NCI-H2171 treated with DMSO at 0.1 percent for 48 hours (cell line): ENCODE measurements around the gene RAPGEF4.
A peak's percentile ranks its signal among the peaks of the same experiment; 100 is the strongest.
"Not testable (repeated sequence)": the region's sequence is repeated elsewhere in the genome, so short reads cannot be mapped to it uniquely, and the experiment has no call there.

Source experiments
- DNase-seq: peaks from one replicate; lab custom pipeline; 2025; lab: John Stamatoyannopoulos, UW

Gene RAPGEF4

GRCh38 chr2:173064151-173064805 is 328.6 kb downstream of the RAPGEF4 start:
- no peak for DNase-seq

GRCh38 chr2:173066887-173067676 is 331.4 kb downstream of the RAPGEF4 start:
- DNase-seq, result no peak

- peak; percentile 67 for DNase-seq
Observed at GRCh38 chr2:173075056-173075780, 339.6 kb downstream of the RAPGEF4 start.

GRCh38 chr2:173075781-173076580 is 340.3 kb downstream of the RAPGEF4 start, which contains the start of gene MAP3K20:
Gene MAP3K20, plus strand, starts transcription at chr2:173075846. Its CDS starts 15,186 bp downstream, at chr2:173091032.
- peak; percentile 75 for DNase-seq

GRCh38 chr2:173076581-173077345 is 341.1 kb downstream of the RAPGEF4 start:
- peak; percentile 21 for DNase-seq

- no peak for DNase-seq
Observed at GRCh38 chr2:173077506-173078177, 342.0 kb downstream of the RAPGEF4 start.

- DNase-seq, result no peak
Observed at GRCh38 chr2:173079141-173079540, 343.5 kb downstream of the RAPGEF4 start.

GRCh38 chr2:173079973-173080860 is 344.6 kb downstream of the RAPGEF4 start:
- no peak for DNase-seq

GRCh38 chr2:173086518-173087213 is 351.0 kb downstream of the RAPGEF4 start:
- no peak for DNase-seq

GRCh38 chr2:173087214-173087581 is 351.6 kb downstream of the RAPGEF4 start:
- DNase-seq, result no peak

GRCh38 chr2:173087793-173088496 is 352.3 kb downstream of the RAPGEF4 start:
- no peak for DNase-seq

GRCh38 chr2:173090276-173090877 is 354.7 kb downstream of the RAPGEF4 start:
- no peak for DNase-seq

GRCh38 chr2:173090973-173091660 is 355.5 kb downstream of the RAPGEF4 start:
- no peak for DNase-seq

GRCh38 chr2:173091910-173092309 is 356.3 kb downstream of the RAPGEF4 start:
- DNase-seq, result no peak

GRCh38 chr2:173092844-173093402 is 357.3 kb downstream of the RAPGEF4 start:
- DNase-seq, result no peak

- DNase-seq, result not testable (repeated sequence)
Observed at GRCh38 chr2:173093617-173094016, 358.0 kb downstream of the RAPGEF4 start.

- no peak for DNase-seq
Observed at GRCh38 chr2:173094731-173095130, 359.1 kb downstream of the RAPGEF4 start.
